Germinal center (tissue), 1 donor: Measurements from ENCODE around the gene CYP27A1.

Experiments used
- DNase-seq: peaks from one replicate; pipeline ENCODE4 v3.0.0; 2012; ENCODE audit warnings: mixed read lengths, low spot score

CYP27A1 gene

GRCh38 chr2:218811382-218811781 lies 29.4 kb downstream of the CYP27A1 start:
- DNase-seq = no peak

DNA sequence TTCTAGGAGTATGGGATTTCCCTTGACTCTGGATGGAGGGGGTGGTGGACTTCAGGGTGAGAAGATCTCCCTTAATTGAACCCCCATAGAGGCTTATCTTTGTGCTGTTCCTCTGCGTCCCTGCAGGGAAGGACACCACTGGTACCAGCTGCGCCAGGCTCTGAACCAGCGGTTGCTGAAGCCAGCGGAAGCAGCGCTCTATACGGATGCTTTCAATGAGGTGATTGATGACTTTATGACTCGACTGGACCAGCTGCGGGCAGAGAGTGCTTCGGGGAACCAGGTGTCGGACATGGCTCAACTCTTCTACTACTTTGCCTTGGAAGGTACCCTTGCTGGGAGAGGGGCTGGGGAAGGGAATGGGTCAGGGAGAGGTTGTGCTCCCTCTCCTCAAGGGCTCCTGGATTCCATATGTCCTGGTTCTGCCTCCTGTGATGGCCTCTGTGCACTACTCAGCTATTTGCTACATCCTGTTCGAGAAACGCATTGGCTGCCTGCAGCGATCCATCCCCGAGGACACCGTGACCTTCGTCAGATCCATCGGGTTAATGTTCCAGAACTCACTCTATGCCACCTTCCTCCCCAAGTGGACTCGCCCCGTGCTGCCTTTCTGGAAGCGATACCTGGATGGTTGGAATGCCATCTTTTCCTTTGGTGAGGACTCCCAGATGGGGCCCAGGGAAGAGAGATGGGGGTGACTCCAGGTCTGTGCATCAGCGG lies 30.3 kb downstream of the CYP27A1 start:
- no peak for DNase-seq

DNA sequence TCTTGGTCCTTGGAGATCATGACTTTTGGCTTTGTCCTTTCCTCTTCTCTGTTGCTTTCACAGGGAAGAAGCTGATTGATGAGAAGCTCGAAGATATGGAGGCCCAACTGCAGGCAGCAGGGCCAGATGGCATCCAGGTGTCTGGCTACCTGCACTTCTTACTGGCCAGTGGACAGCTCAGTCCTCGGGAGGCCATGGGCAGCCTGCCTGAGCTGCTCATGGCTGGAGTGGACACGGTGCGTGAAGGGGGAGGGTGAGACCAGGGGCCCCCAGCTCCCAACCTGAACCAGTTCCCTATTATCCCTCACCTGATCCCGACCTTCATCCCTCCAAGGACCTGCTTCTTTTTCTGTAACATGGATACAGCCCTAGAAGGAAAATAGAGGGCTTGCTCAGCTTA lies 30.9 kb downstream of the CYP27A1 start:
- no peak for DNase-seq

GRCh38 chr2:218813771-218814460 lies 32.0 kb downstream of the CYP27A1 start:
- DNase-seq = no peak

GRCh38 chr2:218814540-218815243 lies 32.7 kb downstream of the CYP27A1 start:
- DNase-seq = no peak

DNA sequence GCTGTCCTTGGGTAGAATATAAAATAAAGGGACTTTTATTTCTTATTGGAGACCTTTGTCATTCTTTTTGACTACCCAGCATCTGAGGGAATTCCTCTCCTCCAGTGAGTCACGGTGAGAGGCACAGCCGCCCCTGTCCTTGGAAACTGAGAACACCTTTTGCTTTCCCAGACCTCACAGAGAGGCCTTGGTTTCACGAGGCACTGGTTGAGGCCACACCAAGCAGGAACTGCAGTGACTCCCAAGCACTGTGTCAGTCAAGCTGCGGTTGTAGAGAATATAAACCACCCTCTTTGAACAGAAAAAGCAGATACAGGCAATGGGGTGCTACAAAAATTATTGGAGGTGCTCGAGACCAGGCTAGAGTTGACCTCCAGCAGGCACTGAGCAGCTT lies 33.3 kb downstream of the CYP27A1 start:
- DNase-seq = no peak

DNA sequence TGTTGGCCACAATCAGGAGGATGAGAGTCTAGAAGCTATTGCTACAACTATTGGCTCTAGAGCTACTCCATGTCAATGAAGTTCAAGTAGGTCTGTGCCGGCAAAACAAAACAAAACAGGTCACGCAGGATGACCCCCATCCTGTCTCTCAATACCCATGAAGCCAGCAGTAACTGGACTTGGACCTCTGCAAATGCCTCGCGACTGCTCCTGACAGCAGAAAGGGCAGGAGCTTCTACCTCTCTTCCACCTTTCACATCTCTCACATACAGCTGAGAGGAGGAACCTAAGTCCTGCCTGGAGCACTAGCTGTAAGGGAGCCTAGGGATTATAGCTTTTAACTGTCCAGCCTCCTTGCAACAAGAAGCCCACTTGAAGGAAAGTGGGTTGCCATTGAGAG lies 33.7 kb downstream of the CYP27A1 start:
- no peak for DNase-seq

GRCh38 chr2:218816561-218817011 lies 34.6 kb downstream of the CYP27A1 start:
- no peak for DNase-seq

GRCh38 chr2:218819093-218819492 lies 37.1 kb downstream of the CYP27A1 start:
- no peak for DNase-seq

DNA sequence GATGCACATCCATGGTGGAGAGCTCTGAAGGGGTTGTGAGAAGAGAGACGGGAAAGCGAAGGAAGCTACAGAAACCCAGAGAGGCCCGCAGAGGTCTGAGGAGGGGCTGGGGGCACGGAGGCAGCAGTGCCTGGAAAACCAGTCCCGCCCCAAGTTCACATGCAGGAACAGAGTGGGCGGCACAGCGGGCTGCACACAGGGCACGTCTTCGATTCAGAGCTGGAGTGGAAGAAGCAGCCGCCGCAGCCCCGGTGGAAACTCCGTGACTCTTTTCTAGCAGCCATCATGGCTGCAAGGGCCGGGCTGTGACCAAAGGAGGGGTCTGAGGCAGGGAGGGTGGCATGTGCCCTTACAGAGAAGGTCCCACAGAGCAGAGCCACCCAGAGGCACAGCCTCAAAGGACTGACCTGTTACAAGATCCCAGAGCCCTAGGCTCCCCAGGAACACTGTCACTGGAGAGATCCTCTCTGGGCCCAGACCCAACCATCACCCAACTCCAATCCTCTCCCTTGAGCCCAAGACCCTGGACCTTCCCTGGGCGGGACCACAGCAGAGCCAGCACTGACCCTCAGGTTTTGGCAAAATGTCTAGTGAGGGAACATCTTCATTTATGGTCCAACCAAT lies 38.9 kb downstream of the CYP27A1 start:
- DNase-seq = no peak

DNA sequence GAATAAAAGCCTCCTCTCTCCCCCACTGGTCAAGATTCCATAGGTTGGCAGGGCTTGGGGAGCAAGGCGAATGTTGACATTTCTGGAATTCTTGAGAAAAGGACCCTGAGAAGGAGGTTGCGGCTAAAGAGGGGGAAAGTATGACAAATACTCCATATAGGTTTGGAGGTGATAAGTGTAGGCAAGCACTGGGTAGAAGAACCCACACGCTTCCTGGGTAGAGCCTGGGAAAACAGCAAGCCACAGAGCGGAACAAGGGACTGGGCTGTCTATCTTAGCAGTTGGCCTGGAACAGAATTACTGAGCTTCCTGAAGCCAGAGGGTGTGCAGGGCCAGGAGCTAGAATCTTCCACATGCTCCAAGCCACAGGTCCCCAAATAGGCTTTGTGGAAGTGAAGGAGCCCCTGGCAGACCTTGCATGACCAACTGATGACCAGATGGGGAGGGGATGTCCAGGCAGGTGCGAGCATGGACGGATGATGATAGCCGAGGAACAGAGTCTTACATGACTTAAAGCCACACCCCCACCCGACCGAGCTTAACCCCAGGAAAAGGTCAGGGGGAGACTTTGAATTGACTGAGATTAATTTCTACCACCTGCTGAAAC lies 39.8 kb downstream of the CYP27A1 start:
- DNase-seq = no peak

DNA sequence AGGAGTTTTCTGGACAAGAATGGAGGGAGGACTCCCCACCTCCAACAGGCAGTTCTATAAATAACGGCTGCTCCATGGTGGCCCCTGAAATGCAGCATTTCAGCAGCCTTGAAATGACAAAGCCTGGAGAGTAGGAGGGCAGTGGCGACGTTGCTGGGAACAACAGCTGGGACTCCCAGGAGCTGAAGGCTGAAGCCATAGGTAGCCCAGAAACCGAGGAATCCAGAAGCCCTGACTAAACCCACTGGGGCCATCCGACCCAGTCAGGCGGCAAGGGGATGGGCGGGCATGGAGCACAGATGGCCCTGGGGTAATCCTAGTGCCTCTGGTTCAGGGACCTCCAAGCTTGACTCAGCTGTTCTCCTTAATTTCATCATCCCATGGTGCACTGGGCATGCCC lies 40.7 kb downstream of the CYP27A1 start:
- no peak for DNase-seq

DNA sequence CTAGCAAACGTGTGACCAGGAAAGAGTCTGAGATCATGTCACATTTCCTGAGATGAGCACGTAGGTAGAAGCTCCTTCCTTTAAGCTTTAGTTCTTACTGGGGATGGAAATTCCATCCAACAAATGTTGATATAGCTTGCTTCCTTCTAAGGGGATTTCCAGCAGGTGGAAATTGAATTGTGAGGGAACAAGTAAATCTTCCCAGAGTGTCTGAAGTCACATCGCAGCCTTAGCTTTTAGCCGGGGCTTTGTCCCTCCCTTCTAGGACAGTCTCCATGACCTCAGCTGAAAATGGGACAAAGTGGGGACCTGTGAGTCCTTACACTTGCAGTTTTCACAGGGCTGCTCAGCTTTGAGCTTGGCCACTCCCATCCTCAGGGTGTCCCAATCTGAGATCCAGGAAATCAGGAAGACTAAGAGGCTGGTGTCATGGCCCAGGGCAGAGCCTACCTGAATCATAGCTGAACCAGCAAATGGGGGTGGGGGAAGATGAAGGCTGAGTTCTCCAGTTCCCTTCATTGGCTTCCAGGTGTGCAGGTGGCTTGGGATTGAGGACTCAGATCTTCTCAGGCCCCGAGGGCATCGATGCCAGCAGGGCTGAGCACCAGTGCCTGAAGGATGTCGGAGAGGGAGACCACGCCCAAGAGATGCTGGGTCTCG lies 41.4 kb downstream of the CYP27A1 start:
- no peak for DNase-seq

DNA sequence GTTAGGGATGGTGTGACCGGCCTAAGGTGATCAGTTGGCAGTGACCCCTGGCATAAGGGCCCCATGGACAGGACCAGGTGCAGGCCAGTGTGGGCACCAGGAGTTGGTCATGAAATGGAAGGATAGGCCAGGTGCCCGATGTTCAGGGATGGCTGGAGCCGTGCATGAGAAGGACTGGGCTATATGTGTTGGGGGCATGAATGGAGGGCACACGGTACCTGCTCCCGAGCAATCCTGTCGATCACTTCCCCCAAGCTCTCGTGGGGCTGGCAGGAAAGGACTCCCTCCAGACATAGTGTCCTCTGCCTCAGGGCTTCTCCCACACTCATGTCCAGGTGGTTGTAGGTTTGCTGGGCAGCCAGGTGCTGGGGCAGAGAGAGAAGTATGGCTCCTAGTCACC lies 42.1 kb downstream of the CYP27A1 start:
- DNase-seq = no peak

DNA sequence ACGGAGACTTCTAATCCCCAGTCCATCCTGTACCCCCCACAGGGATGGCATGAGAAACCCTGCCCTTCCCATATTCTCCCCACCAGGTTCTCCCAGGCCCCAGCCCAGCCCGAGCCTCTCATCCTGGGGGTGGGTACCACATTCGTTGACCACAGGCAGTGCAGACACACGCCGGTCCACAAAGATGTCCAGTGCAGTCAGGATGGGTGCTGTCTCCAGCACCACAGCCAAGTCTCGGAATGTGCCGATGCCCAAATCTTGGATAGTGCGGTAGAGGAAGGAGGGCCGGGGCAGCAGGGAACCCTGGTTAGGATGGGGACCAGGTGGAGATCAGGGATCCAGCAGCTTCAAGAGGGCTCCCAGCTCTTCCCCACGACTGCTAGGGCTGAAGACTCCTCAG lies 44.8 kb downstream of the CYP27A1 start:
- DNase-seq = no peak

DNA sequence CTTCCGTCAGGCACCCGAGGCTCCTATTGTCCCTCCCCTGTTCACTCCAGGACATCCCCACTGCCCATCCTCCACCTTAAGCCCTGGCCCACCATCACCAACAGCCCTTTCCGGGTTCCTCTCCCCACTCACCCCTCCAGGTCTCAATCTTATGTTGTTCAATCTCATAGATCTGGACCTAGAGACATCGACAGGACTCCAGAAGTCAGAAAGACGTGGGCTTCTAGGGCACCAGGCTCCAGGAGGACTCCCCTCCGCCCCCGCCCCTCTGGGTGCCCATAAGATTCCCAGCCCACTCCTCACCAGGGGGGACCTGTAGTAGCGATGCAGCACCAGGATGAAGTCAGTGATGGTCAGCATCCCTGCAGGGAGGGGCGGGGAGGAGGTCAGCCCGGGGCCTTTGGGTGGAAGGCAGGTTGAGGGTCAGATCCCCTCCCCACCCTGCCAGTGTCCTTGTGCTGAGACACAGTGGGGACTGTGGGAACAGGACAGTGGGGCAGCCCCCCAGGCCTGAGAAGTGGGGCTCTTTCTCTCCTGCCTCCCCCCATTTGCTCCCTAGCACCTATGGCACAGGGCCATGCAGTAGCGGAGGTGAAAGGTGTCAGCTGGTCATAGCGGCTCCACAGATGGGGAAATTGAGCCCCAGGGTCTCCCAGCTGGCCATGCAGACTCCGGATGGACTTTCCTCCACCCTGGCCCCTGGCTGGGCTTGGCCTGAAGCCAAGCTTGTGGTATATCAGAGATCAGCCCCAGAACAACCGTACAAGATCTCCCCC lies 45.9 kb downstream of the CYP27A1 start:
- DNase-seq = no peak

DNA sequence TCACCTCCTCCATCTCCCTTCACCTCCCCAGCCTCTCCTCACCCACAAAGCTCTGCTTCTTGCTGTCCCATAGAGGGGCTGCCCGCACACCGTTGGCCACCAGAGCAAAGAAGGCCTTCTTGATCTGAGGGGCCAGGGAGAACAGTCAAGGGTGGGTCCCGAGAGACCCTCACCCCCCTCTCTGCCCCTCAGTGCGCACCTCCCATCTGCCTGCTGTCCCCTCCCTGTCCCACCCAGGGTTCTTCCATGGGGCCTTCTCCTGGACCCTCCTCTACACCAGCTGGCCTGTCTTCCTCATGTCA lies 46.5 kb downstream of the CYP27A1 start:
- DNase-seq = no peak

GRCh38 chr2:218829868-218830451 lies 48.0 kb downstream of the CYP27A1 start:
- DNase-seq = no peak

GRCh38 chr2:218830526-218831306 lies 48.8 kb downstream of the CYP27A1 start:
- DNase-seq = no peak
